Measurements from ENCODE around the gene PRICKLE2. TPM values are rescaled to one million over a fixed set of nuclear protein-coding genes. Genes with fewer than 3 reads are reported as not detected.

PRICKLE2 gene
- total RNA-seq, 1 experiment from 2014 or later = 0.26 TPM

DNA sequence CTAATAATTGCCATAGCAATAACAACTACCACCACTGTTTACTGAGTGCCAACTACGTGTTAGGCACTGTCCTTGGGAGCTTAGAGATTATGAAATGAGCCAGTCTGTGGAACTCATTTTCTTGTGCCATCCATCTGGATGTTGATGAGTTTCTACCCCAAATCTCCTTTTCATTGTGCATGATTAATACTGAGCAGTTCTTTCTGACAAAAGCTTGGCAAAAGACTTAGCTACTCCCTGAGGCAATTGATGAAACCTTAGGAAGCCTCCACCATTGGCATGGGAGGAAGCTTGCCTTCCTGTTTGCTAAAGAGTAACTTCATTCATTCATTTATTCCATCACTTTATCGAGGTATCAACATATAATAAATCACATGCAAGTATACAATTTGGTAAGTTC is 39.8 kb downstream of the PRICKLE2 start:
- no peak overlapping the region for H3K27ac ChIP-seq (ENCODE audit: low read length)

DNA sequence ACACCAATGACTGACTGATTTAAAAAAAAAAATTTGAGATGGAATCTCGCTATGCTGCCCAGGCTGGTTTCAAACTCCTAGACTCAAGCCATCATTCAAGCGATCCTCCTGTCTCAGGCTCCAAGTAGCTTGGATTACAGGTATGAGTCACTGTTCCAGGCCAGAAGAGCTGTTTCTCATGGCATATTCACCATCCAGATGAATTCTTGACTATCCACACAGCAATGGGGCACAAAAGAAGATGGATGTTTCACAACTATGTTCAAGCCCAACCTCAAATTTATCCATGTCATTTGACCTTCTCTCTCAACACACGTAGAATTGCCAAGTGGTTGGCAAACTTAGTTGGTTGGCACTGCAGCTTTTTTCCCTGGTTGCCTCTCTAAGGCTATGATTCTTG is 40.6 kb downstream of the PRICKLE2 start:
- no peaks in the 10 kb centered on the region for H3K27me3 ChIP-seq (ENCODE audit: control insufficient read depth, insufficient read depth, low read length)
- no peak overlapping the region for H3K27ac ChIP-seq (ENCODE audit: low read length)
- no peaks in the 10 kb centered on the region for H3K9me3 ChIP-seq (ENCODE audit: control insufficient read depth, insufficient read depth, low read depth, low read length)
- TF ChIP-seq, protein P1, sequence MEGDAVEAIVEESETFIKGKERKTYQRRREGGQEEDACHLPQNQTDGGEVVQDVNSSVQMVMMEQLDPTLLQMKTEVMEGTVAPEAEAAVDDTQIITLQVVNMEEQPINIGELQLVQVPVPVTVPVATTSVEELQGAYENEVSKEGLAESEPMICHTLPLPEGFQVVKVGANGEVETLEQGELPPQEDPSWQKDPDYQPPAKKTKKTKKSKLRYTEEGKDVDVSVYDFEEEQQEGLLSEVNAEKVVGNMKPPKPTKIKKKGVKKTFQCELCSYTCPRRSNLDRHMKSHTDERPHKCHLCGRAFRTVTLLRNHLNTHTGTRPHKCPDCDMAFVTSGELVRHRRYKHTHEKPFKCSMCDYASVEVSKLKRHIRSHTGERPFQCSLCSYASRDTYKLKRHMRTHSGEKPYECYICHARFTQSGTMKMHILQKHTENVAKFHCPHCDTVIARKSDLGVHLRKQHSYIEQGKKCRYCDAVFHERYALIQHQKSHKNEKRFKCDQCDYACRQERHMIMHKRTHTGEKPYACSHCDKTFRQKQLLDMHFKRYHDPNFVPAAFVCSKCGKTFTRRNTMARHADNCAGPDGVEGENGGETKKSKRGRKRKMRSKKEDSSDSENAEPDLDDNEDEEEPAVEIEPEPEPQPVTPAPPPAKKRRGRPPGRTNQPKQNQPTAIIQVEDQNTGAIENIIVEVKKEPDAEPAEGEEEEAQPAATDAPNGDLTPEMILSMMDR (IDR thresholded peaks at IDR 0.05) = no peak
- TF ChIP-seq SIN3A (IDR thresholded peaks at IDR 0.05; ENCODE audit: borderline replicate concordance, insufficient read depth, low read depth, low read length) (no peak), POLR2AphosphoS5 (IDR thresholded peaks at IDR 0.05; ENCODE audit: low read depth, low read length) (no peak), TCF7L2 (IDR thresholded peaks at IDR 0.05; ENCODE audit: low read depth, low read length) (no peak)
- TF ChIP-seq, protein P2, sequence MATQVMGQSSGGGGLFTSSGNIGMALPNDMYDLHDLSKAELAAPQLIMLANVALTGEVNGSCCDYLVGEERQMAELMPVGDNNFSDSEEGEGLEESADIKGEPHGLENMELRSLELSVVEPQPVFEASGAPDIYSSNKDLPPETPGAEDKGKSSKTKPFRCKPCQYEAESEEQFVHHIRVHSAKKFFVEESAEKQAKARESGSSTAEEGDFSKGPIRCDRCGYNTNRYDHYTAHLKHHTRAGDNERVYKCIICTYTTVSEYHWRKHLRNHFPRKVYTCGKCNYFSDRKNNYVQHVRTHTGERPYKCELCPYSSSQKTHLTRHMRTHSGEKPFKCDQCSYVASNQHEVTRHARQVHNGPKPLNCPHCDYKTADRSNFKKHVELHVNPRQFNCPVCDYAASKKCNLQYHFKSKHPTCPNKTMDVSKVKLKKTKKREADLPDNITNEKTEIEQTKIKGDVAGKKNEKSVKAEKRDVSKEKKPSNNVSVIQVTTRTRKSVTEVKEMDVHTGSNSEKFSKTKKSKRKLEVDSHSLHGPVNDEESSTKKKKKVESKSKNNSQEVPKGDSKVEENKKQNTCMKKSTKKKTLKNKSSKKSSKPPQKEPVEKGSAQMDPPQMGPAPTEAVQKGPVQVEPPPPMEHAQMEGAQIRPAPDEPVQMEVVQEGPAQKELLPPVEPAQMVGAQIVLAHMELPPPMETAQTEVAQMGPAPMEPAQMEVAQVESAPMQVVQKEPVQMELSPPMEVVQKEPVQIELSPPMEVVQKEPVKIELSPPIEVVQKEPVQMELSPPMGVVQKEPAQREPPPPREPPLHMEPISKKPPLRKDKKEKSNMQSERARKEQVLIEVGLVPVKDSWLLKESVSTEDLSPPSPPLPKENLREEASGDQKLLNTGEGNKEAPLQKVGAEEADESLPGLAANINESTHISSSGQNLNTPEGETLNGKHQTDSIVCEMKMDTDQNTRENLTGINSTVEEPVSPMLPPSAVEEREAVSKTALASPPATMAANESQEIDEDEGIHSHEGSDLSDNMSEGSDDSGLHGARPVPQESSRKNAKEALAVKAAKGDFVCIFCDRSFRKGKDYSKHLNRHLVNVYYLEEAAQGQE (IDR thresholded peaks at IDR 0.05; ENCODE audit: insufficient read depth in 1 of 2, low read depth in 2 of 2, low read length in 1 of 2) = no peak
- H3K36me3 ChIP-seq (ENCODE audit: control insufficient read depth, insufficient read depth, low read length) = no peaks in the 10 kb centered on the region
- no peak for ATAC-seq
- in situ Hi-C loops (cut with HindIII; ENCODE audit: low pct_unique_long_range_greater_than_20kb, low sequenced_read_pairs) (no loop called here), intact Hi-C loops (cut with micrococcal nuclease; ENCODE audit: unreplicated experiment) (no loop called here)
- POLR2A ChIA-PET = no interaction called here
- no peak for DNase-seq (ENCODE audit: low read depth, low spot score)
- no peak overlapping the region for H3K4me3 ChIP-seq (ENCODE audit: low read depth in 2 of 2, low read length in 2 of 2)
- CTCF ChIA-PET = no interaction called here
- no TSS peak for BruUV-seq (replicated peaks)
- H3K4me1 ChIP-seq (ENCODE audit: control insufficient read depth, insufficient read depth, low read length) = no peaks in the 10 kb centered on the region; the same call in 1 of the 2 replicates

More for the DNA sequence above, 39.8 kb downstream of the PRICKLE2 start:
- BruUV-seq (replicated peaks) = no TSS peak
- no peaks in the 10 kb centered on the region for H3K27me3 ChIP-seq (ENCODE audit: control insufficient read depth, insufficient read depth, low read length)
- no peak for ATAC-seq
- intact Hi-C loops (cut with micrococcal nuclease; ENCODE audit: unreplicated experiment) = no loop called here
- in situ Hi-C loops (cut with HindIII; ENCODE audit: low pct_unique_long_range_greater_than_20kb, low sequenced_read_pairs) = no loop called here
- CTCF ChIA-PET = no interaction called here
- H3K4me1 ChIP-seq (ENCODE audit: control insufficient read depth, insufficient read depth, low read length) = no peaks in the 10 kb centered on the region; the same call in 1 of the 2 replicates
- no peaks in the 10 kb centered on the region for H3K9me3 ChIP-seq (ENCODE audit: control insufficient read depth, insufficient read depth, low read depth, low read length)
- TF ChIP-seq POLR2AphosphoS5 (IDR thresholded peaks at IDR 0.05; ENCODE audit: low read depth, low read length) (no peak), TCF7L2 (IDR thresholded peaks at IDR 0.05; ENCODE audit: low read depth, low read length) (no peak), SIN3A (IDR thresholded peaks at IDR 0.05; ENCODE audit: borderline replicate concordance, insufficient read depth, low read depth, low read length) (no peak)
- TF ChIP-seq, protein P2 (IDR thresholded peaks at IDR 0.05; ENCODE audit: insufficient read depth in 1 of 2, low read depth in 2 of 2, low read length in 1 of 2) = no peak
- TF ChIP-seq, protein P1 (IDR thresholded peaks at IDR 0.05) = no peak
- DNase-seq (ENCODE audit: low read depth, low spot score) = no peak
- H3K36me3 ChIP-seq (ENCODE audit: control insufficient read depth, insufficient read depth, low read length) = no peaks in the 10 kb centered on the region
- POLR2A ChIA-PET = no interaction called here
- H3K4me3 ChIP-seq (ENCODE audit: low read depth in 2 of 2, low read length in 2 of 2) = no peak overlapping the region
